ENCODE data around the gene SLC25A38. TPM values are rescaled to one million over a fixed set of nuclear protein-coding genes. Genes with fewer than 3 reads are reported as not detected.
A peak's percentile ranks its signal among the peaks of the same experiment; 100 is the strongest.
"Not testable (repeated sequence)": the region's sequence is repeated elsewhere in the genome, so short reads cannot be mapped to it uniquely, and the experiment has no call there.

The SLC25A38 gene
- 15.8 and 17.0 TPM in 2 replicates for total RNA-seq

GRCh38 chr3:39383045-39383880, at the start of gene SLC25A38:
TSS of gene SLC25A38 (plus strand) at chr3:39383370. CDS start at chr3:39383725, 355 bp downstream.
- DNase-seq (ENCODE audit: low read depth, low spot score), result peak; percentile 62

- no peak for DNase-seq (ENCODE audit: low read depth, low spot score)
Measured at GRCh38 chr3:39333607-39334006, 49.6 kb upstream of the SLC25A38 start.

GRCh38 chr3:39334205-39334604, 49.0 kb upstream of the SLC25A38 start:
- no peak for DNase-seq (ENCODE audit: low read depth, low spot score)

- no peak for DNase-seq (ENCODE audit: low read depth, low spot score)
Measured at GRCh38 chr3:39338201-39338600, 45.0 kb upstream of the SLC25A38 start.

- no peak for DNase-seq (ENCODE audit: low read depth, low spot score)
Measured at GRCh38 chr3:39339086-39339485, 44.1 kb upstream of the SLC25A38 start.

- no peak for DNase-seq (ENCODE audit: low read depth, low spot score)
Measured at GRCh38 chr3:39343076-39343717, 40.0 kb upstream of the SLC25A38 start.

- no peak for DNase-seq (ENCODE audit: low read depth, low spot score)
Measured at GRCh38 chr3:39343760-39344159, 39.4 kb upstream of the SLC25A38 start.

- DNase-seq (ENCODE audit: low read depth, low spot score), result no peak
Measured at GRCh38 chr3:39344746-39345344, 38.3 kb upstream of the SLC25A38 start.

- DNase-seq (ENCODE audit: low read depth, low spot score), result no peak
Measured at GRCh38 chr3:39346785-39347585, 36.2 kb upstream of the SLC25A38 start.

- DNase-seq (ENCODE audit: low read depth, low spot score), result no peak
Measured at GRCh38 chr3:39347586-39347876, 35.6 kb upstream of the SLC25A38 start.

GRCh38 chr3:39349080-39349479, 34.1 kb upstream of the SLC25A38 start:
- DNase-seq (ENCODE audit: low read depth, low spot score), result no peak

GRCh38 chr3:39350714-39351113, 32.5 kb upstream of the SLC25A38 start:
- DNase-seq (ENCODE audit: low read depth, low spot score), result no peak

- DNase-seq (ENCODE audit: low read depth, low spot score), result not testable (repeated sequence)
Measured at GRCh38 chr3:39351134-39351533, 32.0 kb upstream of the SLC25A38 start.

- not testable (repeated sequence) for DNase-seq (ENCODE audit: low read depth, low spot score)
Measured at GRCh38 chr3:39353168-39353927, 29.8 kb upstream of the SLC25A38 start.

GRCh38 chr3:39358333-39358732, 24.8 kb upstream of the SLC25A38 start:
- DNase-seq (ENCODE audit: low read depth, low spot score), result no peak

- DNase-seq (ENCODE audit: low read depth, low spot score), result no peak
Measured at GRCh38 chr3:39361252-39361927, 21.8 kb upstream of the SLC25A38 start.

- no peak for DNase-seq (ENCODE audit: low read depth, low spot score)
Measured at GRCh38 chr3:39362192-39362591, 21.0 kb upstream of the SLC25A38 start.

- no peak for DNase-seq (ENCODE audit: low read depth, low spot score)
Measured at GRCh38 chr3:39362812-39363211, 20.4 kb upstream of the SLC25A38 start.

GRCh38 chr3:39370450-39370849, 12.7 kb upstream of the SLC25A38 start:
- not testable (repeated sequence) for DNase-seq (ENCODE audit: low read depth, low spot score)

- no peak for DNase-seq (ENCODE audit: low read depth, low spot score)
Measured at GRCh38 chr3:39372833-39373232, 10.3 kb upstream of the SLC25A38 start.
